HEK293T (cell line): ENCODE data around the gene TCP11L2.

Source experiments
- ARNT ChIP-seq: fragments of 450-650 bp; IDR thresholded peaks from 2 replicates; pipeline ENCODE4 v1.6.1; 2017; ENCODE audit warnings: mild to moderate bottlenecking
- CTBP1 ChIP-seq: fragments of 450-650 bp; IDR thresholded peaks from 2 replicates; pipeline ENCODE4 v1.6.1; 2016; ENCODE audit warnings: borderline replicate concordance
- ELF4 ChIP-seq: fragments of 450-650 bp; IDR thresholded peaks from 2 replicates; pipeline ENCODE4 v1.6.1; 2017; ENCODE audit warnings: antibody characterized with exemption
- FOXA1 ChIP-seq: fragments of 450-650 bp; IDR thresholded peaks from 2 replicates; pipeline ENCODE4 v1.6.1; 2016; ENCODE audit warnings: mild to moderate bottlenecking
- FOXK2 ChIP-seq: fragments of 450-650 bp; IDR thresholded peaks from 2 replicates; pipeline ENCODE4 v1.6.1; 2016; ENCODE audit warnings: mild to moderate bottlenecking
- FOXM1 ChIP-seq: fragments of 450-650 bp; IDR thresholded peaks from 2 replicates; pipeline ENCODE4 v1.6.1; 2017; ENCODE audit warnings: mild to moderate bottlenecking, borderline replicate concordance
- SP1 ChIP-seq: fragments of 450-650 bp; IDR thresholded peaks from 2 replicates; pipeline ENCODE4 v1.6.1; 2017
- TARDBP ChIP-seq: fragments of 450-650 bp; IDR thresholded peaks from 2 replicates; pipeline ENCODE4 v1.6.1; 2016
- TF ChIP-seq, protein P1 (sequence below): fragments of 450-650 bp; IDR thresholded peaks from 2 replicates; pipeline ENCODE4 v1.6.1; 2016

DNA sequence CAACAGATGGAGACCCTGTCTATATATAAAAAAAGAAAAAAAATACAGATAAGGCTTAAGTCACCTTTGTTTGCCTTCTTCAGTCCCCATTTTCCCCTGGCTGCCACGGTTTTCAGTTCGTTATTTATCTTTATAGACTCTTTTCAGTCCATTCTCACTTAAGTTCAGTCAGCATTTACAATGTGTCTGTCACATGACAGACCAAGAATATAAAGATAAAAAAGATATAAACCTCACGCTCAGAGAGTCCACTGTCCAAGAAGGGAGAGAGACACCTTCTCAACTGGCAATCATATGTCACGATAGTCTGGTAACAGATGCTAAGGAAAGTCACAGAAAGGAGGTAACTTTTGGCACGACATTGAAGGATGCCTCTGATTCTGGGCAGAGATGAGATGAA, 41.6 kb downstream of the TCP11L2 start:
- TF ChIP-seq CTBP1 (no peak), ELF4 (no peak), SP1 (no peak), FOXM1 (no peak), ARNT (no peak), FOXK2 (no peak), TARDBP (no peak), FOXA1 (no peak)
- TF ChIP-seq, protein P1, sequence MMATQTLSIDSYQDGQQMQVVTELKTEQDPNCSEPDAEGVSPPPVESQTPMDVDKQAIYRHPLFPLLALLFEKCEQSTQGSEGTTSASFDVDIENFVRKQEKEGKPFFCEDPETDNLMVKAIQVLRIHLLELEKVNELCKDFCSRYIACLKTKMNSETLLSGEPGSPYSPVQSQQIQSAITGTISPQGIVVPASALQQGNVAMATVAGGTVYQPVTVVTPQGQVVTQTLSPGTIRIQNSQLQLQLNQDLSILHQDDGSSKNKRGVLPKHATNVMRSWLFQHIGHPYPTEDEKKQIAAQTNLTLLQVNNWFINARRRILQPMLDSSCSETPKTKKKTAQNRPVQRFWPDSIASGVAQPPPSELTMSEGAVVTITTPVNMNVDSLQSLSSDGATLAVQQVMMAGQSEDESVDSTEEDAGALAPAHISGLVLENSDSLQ, result no peak
